Calu3 (cell line): ENCODE results near the gene ELOVL6. TPM values are rescaled to one million over a fixed set of nuclear protein-coding genes. Genes with fewer than 3 reads are reported as not detected.

Experiments
- BruUV-seq: library from RNA; stranded (reverse); fragments of 400-500 nt; replicated peaks from 2 replicates; lab custom pipeline; 2021; lab: Mats Ljungman, UMichigan
- CTCF ChIA-PET: fragments of 300-600 bp; sonication (Branson Sonifier 250); formaldehyde crosslinking; loops from one replicate; lab custom pipeline; 2022; ENCODE audit warnings: antibody characterized with exemption; lab: Charles Lee
- DNase-seq: peaks from one replicate; pipeline ENCODE4 v3.0.0; 2022
- H3K27ac Mint-ChIP-seq: one replicate; pipeline ENCODE4 v1.8.0; 2022; ENCODE audit warnings: mixed read lengths; ENCODE audit not compliant: unreplicated experiment
- H3K27me3 Mint-ChIP-seq: one replicate; pipeline ENCODE4 v1.8.0; 2022; ENCODE audit warnings: mixed read lengths; ENCODE audit not compliant: unreplicated experiment
- H3K36me3 Mint-ChIP-seq: one replicate; pipeline ENCODE4 v1.8.0; 2022; ENCODE audit warnings: mild to moderate bottlenecking, moderate library complexity, mixed read lengths; ENCODE audit not compliant: insufficient read depth, unreplicated experiment
- H3K4me1 Mint-ChIP-seq: one replicate; pipeline ENCODE4 v1.8.0; 2022; ENCODE audit warnings: mild to moderate bottlenecking, low read depth, mixed read lengths; ENCODE audit not compliant: unreplicated experiment
- H3K4me3 Mint-ChIP-seq: one replicate; pipeline ENCODE4 v1.8.0; 2022; ENCODE audit warnings: mild to moderate bottlenecking, low read depth, moderate library complexity, mixed read lengths; ENCODE audit not compliant: unreplicated experiment
- H3K9me3 Mint-ChIP-seq: one replicate; pipeline ENCODE4 v1.8.0; 2022; ENCODE audit warnings: low read depth, mixed read lengths; ENCODE audit not compliant: unreplicated experiment
- intact Hi-C: fragments of 100-400 bp; cut with micrococcal nuclease; formaldehyde crosslinking; loops from one replicate; pipeline ENCODE4 v1.10.0; 2022; ENCODE audit not compliant: unreplicated experiment
- total RNA-seq: library from RNA; stranded (reverse); gene quantifications from 2 replicates; pipeline ENCODE4 v1.2.3, GENCODE V29; 2022
- TF ChIP-seq, protein P1 (sequence below): fragments of 200-600 bp; IDR thresholded peaks from one replicate; pipeline ENCODE4 v1.8.0; 2022; ENCODE audit warnings: antibody characterized with exemption; ENCODE audit not compliant: unreplicated experiment

ELOVL6 gene
- total RNA-seq, 1 experiment from 2014 or later = 26.1 TPM

DNA sequence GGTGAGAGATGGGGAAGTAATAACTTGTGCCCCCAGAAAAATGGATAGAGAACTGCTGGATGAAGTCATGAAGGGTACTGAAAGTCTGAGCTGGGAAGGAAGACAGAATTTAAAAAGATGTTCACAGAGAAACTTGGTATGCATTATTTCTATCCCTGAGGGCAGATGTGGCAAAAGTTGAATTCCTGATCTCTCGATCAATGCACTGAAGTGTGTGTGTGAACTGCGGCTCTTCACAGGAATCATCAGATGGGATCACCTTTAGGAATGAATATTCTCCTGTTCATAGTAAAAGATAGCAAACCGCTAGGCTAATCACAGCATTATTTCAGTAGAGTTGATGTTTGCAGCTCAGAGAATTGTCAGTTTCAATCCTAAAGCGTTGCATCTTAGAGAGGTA is 86.4 kb downstream of the ELOVL6 start:
- CTCF ChIA-PET = no interaction called here
- BruUV-seq = no TSS peak
- Mint-ChIP-seq H3K27ac (no peak overlapping the region), H3K4me1 (peaks cover 14% of the 10 kb centered on the region), H3K36me3 (no peaks in the 10 kb centered on the region), H3K4me3 (no peak overlapping the region), H3K27me3 (no peaks in the 10 kb centered on the region), H3K9me3 (no peaks in the 10 kb centered on the region)
- TF ChIP-seq, protein P1, sequence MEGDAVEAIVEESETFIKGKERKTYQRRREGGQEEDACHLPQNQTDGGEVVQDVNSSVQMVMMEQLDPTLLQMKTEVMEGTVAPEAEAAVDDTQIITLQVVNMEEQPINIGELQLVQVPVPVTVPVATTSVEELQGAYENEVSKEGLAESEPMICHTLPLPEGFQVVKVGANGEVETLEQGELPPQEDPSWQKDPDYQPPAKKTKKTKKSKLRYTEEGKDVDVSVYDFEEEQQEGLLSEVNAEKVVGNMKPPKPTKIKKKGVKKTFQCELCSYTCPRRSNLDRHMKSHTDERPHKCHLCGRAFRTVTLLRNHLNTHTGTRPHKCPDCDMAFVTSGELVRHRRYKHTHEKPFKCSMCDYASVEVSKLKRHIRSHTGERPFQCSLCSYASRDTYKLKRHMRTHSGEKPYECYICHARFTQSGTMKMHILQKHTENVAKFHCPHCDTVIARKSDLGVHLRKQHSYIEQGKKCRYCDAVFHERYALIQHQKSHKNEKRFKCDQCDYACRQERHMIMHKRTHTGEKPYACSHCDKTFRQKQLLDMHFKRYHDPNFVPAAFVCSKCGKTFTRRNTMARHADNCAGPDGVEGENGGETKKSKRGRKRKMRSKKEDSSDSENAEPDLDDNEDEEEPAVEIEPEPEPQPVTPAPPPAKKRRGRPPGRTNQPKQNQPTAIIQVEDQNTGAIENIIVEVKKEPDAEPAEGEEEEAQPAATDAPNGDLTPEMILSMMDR = no peak
- no peak for DNase-seq
- intact Hi-C loops = no loop called here

- BruUV-seq = no TSS peak
- Mint-ChIP-seq H3K4me1 (peaks cover 7% of the 10 kb centered on the region), H3K27ac (no peak overlapping the region), H3K27me3 (no peaks in the 10 kb centered on the region), H3K36me3 (no peaks in the 10 kb centered on the region), H3K9me3 (no peaks in the 10 kb centered on the region), H3K4me3 (no peak overlapping the region)
- DNase-seq = no peak
- intact Hi-C loops = no loop called here
- CTCF ChIA-PET = no interaction called here
- TF ChIP-seq, protein P1 = no peak
Observed at GRCh38 chr4:110109455-110109854, 89.0 kb downstream of the ELOVL6 start.

- no TSS peak for BruUV-seq
Observed at GRCh38 chr4:110108960-110109359, 89.5 kb downstream of the ELOVL6 start.

GRCh38 chr4:110108422-110108821 is 90.0 kb downstream of the ELOVL6 start:
- TF ChIP-seq, protein P1 = no peak
- CTCF ChIA-PET = no interaction called here
- Mint-ChIP-seq H3K9me3 (no peaks in the 10 kb centered on the region), H3K4me1 (peaks cover 7% of the 10 kb centered on the region), H3K36me3 (no peaks in the 10 kb centered on the region), H3K27ac (no peak overlapping the region), H3K4me3 (no peak overlapping the region), H3K27me3 (no peaks in the 10 kb centered on the region)
- no peak for DNase-seq
- intact Hi-C loops = no loop called here
- BruUV-seq = no TSS peak

More at GRCh38 chr4:110108960-110109359, 89.5 kb downstream of the ELOVL6 start:
- no peaks in the 10 kb centered on the region for H3K9me3 Mint-ChIP-seq
- TF ChIP-seq, protein P1 = no peak
- CTCF ChIA-PET = no interaction called here
- H3K4me1 Mint-ChIP-seq = peaks cover 7% of the 10 kb centered on the region
- H3K4me3 Mint-ChIP-seq = no peak overlapping the region
- H3K27ac Mint-ChIP-seq = no peak overlapping the region
- no peak for DNase-seq
- intact Hi-C loops = no loop called here
- no peaks in the 10 kb centered on the region for H3K36me3 Mint-ChIP-seq
- H3K27me3 Mint-ChIP-seq = no peaks in the 10 kb centered on the region
